MM.1S (cell line): ENCODE data around the gene KPNA5.

Source experiments
- DNase-seq: peaks from one replicate; pipeline ENCODE4 v3.0.0-alpha.2; 2015
- H2AFZ ChIP-seq: fragments of 300-600 bp; sonication (generic); 2 replicates; pipeline ENCODE4 v1.6.0; 2016; ENCODE audit warnings: antibody characterized with exemption, low read length
- H3F3A ChIP-seq: fragments of 300-600 bp; sonication (generic); 2 replicates; pipeline ENCODE4 v1.6.1; 2016; ENCODE audit warnings: mild to moderate bottlenecking, antibody characterized with exemption, low read length, moderate library complexity, mixed read lengths; ENCODE audit not compliant: insufficient read depth
- H3K27ac ChIP-seq: fragments of 300-600 bp; sonication (generic); 2 replicates; pipeline ENCODE4 v1.5.1; 2016; ENCODE audit warnings: mild to moderate bottlenecking, low read length
- H3K27me3 ChIP-seq: fragments of 300-600 bp; sonication (generic); replicated peaks from 2 replicates; pipeline ENCODE4 v1.6.0; 2016; ENCODE audit warnings: low read length; ENCODE audit not compliant: insufficient read depth
- H3K36me3 ChIP-seq: fragments of 300-600 bp; sonication (generic); replicated peaks from 2 replicates; pipeline ENCODE4 v1.6.1; 2016; ENCODE audit warnings: mild to moderate bottlenecking, low read length, mixed read lengths; ENCODE audit not compliant: insufficient read depth
- H3K4me1 ChIP-seq: fragments of 300-600 bp; sonication (generic); 2 replicates; pipeline ENCODE4 v1.6.1; 2016; ENCODE audit warnings: low read length, mixed read lengths
- H3K4me2 ChIP-seq: fragments of 300-600 bp; sonication (generic); 2 replicates; pipeline ENCODE4 v1.6.0; 2016; ENCODE audit warnings: low read depth, low read length
- H3K4me3 ChIP-seq: fragments of 300-600 bp; sonication (generic); 2 replicates; pipeline ENCODE4 v1.5.1; 2016; ENCODE audit warnings: low read length, mixed read lengths
- H3K79me2 ChIP-seq: fragments of 300-600 bp; sonication (generic); 2 replicates; pipeline ENCODE4 v1.6.1; 2016; ENCODE audit warnings: mixed run types, low read length, mixed read lengths
- H3K9ac ChIP-seq: fragments of 300-600 bp; sonication (generic); 2 replicates; pipeline ENCODE4 v1.6.1; 2016; ENCODE audit warnings: low read length, mixed read lengths
- H3K9me2 ChIP-seq: fragments of 300-600 bp; sonication (generic); replicated peaks from 2 replicates; pipeline ENCODE4 v1.6.1; 2016; ENCODE audit warnings: mild to moderate bottlenecking, low read length, mixed read lengths; ENCODE audit not compliant: insufficient read depth
- H3K9me3 ChIP-seq: fragments of 300-600 bp; sonication (generic); replicated peaks from 2 replicates; pipeline ENCODE4 v1.6.1; 2016; ENCODE audit warnings: mild to moderate bottlenecking, low read length, mixed read lengths; ENCODE audit not compliant: insufficient read depth
- H4K20me1 ChIP-seq: fragments of 300-600 bp; sonication (generic); 2 replicates; pipeline ENCODE4 v1.6.1; 2016; ENCODE audit warnings: mild to moderate bottlenecking, low read length, moderate library complexity, mixed read lengths; ENCODE audit not compliant: insufficient read depth
- CTCF ChIP-seq: fragments of 300-600 bp; sonication (generic); IDR thresholded peaks from 2 replicates; pipeline ENCODE4 v1.5.1; 2016; ENCODE audit warnings: antibody characterized with exemption, low read length, mixed read lengths
- EZH2 ChIP-seq: fragments of 300-600 bp; sonication (generic); optimal IDR thresholded peaks from 2 replicates; pipeline ENCODE3; 2017; ENCODE audit warnings: low read depth, mild to moderate bottlenecking, antibody characterized with exemption, low read length, mixed read lengths
- EZH2phosphoT487 ChIP-seq: fragments of 300-600 bp; sonication (generic); IDR thresholded peaks from 2 replicates; pipeline ENCODE4 v1.6.1; 2018; ENCODE audit warnings: antibody characterized with exemption, low read length

Gene KPNA5

DNA sequence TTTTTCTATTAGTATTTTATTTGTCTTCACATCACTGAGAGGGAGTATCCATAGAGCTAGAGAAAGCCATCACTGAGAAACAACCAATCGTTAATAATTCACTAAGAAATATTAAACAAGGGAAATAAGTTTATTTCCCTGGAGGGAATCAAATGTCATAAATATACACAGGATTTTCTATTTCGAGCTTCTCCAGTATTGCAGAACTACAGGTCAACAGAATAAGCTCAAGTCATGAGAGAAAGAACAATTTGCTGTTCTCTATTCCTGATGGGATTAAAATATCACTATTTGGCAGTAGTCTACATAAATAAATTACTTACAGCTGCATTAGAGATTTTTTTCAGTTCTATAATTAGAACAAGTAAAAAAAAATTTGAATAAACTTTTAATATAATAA is 86.7 kb downstream of the KPNA5 start:
- Histone ChIP-seq H3K79me2 (no peaks in the 10 kb centered on the region), H3K4me3 (no peak overlapping the region), H3K9me3 (no peaks in the 10 kb centered on the region), H3K9ac (no peak overlapping the region), H3K4me1 (no peaks in the 10 kb centered on the region), H3K9me2 (no peaks in the 10 kb centered on the region), H3F3A (no peaks in the 10 kb centered on the region), H3K27ac (no peak overlapping the region), H3K4me2 (no peak overlapping the region), H2AFZ (no peak overlapping the region), H4K20me1 (no peaks in the 10 kb centered on the region), H3K27me3 (no peaks in the 10 kb centered on the region), H3K36me3 (no peaks in the 10 kb centered on the region)
- no peak for TF ChIP-seq EZH2phosphoT487
- no peak for TF ChIP-seq CTCF
- TF ChIP-seq EZH2: no peak
- DNase-seq: no peak

- Histone ChIP-seq H3K36me3 (no peaks in the 10 kb centered on the region), H3K9ac (no peak overlapping the region), H3F3A (no peaks in the 10 kb centered on the region), H3K9me2 (no peaks in the 10 kb centered on the region), H3K27ac (no peak overlapping the region), H3K9me3 (no peaks in the 10 kb centered on the region), H2AFZ (no peak overlapping the region), H3K27me3 (no peaks in the 10 kb centered on the region), H3K79me2 (no peaks in the 10 kb centered on the region), H3K4me1 (no peaks in the 10 kb centered on the region), H3K4me3 (no peak overlapping the region), H3K4me2 (no peak overlapping the region), H4K20me1 (no peaks in the 10 kb centered on the region)
- no peak for DNase-seq
- TF ChIP-seq CTCF (no peak), EZH2 (no peak), EZH2phosphoT487 (no peak)
Measured at GRCh38 chr6:116772450-116772849, 91.4 kb downstream of the KPNA5 start.

DNA sequence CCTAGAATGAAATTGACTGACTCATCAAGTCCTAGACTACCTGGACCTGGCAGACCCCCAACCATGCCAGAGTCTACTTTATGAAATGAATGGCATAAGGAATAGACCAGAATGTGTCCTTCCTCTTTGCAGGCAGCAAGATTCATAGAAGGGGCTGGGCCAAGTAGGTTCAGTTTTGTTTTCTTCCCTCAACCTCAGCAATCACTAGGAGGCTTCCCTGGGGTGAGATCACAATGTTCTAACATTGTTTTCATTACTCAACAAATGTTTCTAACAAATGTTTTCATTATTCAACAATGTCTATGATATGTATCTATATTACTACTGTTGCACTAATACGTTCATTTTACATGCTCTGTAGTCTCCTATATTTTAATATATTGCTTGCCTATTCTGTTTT is 92.9 kb downstream of the KPNA5 start:
- no peak overlapping the region for H2AFZ ChIP-seq
- H3K4me2 ChIP-seq: no peak overlapping the region
- no peaks in the 10 kb centered on the region for H3K27me3 ChIP-seq
- no peaks in the 10 kb centered on the region for H3K9me2 ChIP-seq
- no peak for DNase-seq
- H3K27ac ChIP-seq: no peak overlapping the region
- no peak overlapping the region for H3K4me3 ChIP-seq
- H3K9ac ChIP-seq: no peak overlapping the region
- no peaks in the 10 kb centered on the region for H3F3A ChIP-seq
- no peaks in the 10 kb centered on the region for H3K79me2 ChIP-seq
- H3K9me3 ChIP-seq: no peaks in the 10 kb centered on the region
- H3K4me1 ChIP-seq: no peaks in the 10 kb centered on the region
- TF ChIP-seq EZH2phosphoT487: no peak
- no peak for TF ChIP-seq CTCF
- no peak for TF ChIP-seq EZH2
- H3K36me3 ChIP-seq: no peaks in the 10 kb centered on the region
- H4K20me1 ChIP-seq: no peaks in the 10 kb centered on the region
